GM13976 (cell line): ENCODE data around the gene ENC1.

ENCODE experiments used
- DNase-seq: peaks from one replicate; pipeline ENCODE4 v3.0.0; 2012; ENCODE audit warnings: low spot score
- in situ Hi-C: fragments of 300-500 bp; cut with MboI; formaldehyde crosslinking; loops from one replicate; pipeline ENCODE4 v1.12.0; 2022; ENCODE audit warnings: low sequenced_read_pairs, mixed read lengths, inconsistent platforms; ENCODE audit not compliant: unreplicated experiment
- TF ChIP-seq, protein P1 (sequence below): IDR thresholded peaks from 2 replicates; pipeline ENCODE4 v1.5.1; 2012; ENCODE audit warnings: borderline replicate concordance, mild to moderate bottlenecking; ENCODE audit not compliant: insufficient read depth; ENCODE audit errors: extremely low read depth, missing control alignments, control extremely low read depth

The ENC1 gene

DNA sequence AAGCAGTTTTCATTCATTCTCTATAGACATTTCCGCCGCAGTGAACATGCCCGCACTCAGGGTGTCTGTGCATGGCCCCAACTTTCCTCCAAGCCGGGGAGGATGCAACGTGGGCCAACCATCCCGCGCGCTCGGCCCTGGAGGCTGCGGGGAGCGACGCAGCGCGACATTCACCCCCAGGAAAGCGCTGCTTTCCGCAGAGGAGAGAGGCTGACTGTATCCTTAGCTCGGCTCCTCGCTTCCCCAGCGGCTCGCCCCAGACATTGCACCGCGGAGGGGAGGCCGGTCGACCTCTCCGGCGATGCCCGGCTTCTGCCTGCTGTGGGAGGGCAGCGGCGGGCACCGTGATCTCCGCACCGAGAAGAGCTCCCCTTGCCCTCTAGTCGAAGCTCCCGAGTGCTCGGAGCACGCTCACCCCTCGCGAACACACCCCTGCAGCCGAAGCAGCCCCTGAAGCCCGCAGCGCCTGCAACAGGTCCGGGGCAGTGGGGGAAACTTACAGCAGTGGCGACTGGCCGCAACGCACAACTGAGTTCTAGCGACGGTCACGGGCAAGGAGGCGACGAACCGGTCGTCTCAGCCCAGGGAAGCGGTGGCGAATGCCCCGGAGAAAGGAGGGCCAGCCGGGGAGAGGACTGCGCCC, 600 bp downstream of the ENC1 start:
- TF ChIP-seq, protein P1, sequence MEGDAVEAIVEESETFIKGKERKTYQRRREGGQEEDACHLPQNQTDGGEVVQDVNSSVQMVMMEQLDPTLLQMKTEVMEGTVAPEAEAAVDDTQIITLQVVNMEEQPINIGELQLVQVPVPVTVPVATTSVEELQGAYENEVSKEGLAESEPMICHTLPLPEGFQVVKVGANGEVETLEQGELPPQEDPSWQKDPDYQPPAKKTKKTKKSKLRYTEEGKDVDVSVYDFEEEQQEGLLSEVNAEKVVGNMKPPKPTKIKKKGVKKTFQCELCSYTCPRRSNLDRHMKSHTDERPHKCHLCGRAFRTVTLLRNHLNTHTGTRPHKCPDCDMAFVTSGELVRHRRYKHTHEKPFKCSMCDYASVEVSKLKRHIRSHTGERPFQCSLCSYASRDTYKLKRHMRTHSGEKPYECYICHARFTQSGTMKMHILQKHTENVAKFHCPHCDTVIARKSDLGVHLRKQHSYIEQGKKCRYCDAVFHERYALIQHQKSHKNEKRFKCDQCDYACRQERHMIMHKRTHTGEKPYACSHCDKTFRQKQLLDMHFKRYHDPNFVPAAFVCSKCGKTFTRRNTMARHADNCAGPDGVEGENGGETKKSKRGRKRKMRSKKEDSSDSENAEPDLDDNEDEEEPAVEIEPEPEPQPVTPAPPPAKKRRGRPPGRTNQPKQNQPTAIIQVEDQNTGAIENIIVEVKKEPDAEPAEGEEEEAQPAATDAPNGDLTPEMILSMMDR: no peak
- DNase-seq: peak; percentile 48
- in situ Hi-C loops: loop anchor here (10.0 kb wide), 1 partner anchor 595 kb away; no protein-coding TSS in a partner anchor

DNA sequence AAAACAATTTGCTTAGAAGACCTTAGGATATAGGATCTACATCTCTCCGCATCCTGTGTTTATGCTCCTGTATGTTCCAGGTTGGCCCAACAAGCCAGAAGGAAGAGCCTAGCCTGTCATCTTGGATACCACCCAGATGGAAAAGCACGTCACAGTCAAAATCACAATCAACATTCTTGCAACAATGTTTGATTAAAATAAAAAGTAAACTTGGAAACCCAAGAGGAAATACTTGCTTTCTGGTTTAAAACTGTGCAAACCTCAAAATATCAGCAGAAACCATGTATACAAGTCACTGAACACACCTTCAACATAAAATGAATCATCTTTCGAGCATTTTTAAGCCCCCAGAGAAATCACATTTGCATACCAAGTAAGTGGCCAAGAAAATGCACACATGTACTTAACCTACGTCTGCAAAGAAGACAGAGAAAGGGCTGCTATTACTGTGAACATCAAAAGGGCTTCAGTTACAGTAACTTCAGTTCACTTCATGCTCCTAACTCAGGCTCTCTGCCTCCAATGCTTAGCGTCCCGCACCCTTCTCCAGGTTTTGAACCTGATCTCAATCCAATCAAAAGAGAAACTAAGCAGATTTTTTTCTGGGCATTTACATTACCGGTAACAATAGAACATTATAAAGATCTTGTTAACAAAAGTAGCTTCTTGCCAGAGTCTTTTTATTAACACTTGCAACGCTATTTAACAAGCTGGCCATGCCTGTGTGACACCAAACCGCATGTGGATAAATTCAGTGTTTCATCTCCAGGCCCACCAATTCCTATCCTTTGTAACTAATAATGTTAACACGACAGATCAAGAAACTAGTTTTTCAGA, 1.3 kb downstream of the ENC1 start:
- in situ Hi-C loops: no loop called here
- TF ChIP-seq, protein P1: no peak
- DNase-seq: peak; percentile 44

DNA sequence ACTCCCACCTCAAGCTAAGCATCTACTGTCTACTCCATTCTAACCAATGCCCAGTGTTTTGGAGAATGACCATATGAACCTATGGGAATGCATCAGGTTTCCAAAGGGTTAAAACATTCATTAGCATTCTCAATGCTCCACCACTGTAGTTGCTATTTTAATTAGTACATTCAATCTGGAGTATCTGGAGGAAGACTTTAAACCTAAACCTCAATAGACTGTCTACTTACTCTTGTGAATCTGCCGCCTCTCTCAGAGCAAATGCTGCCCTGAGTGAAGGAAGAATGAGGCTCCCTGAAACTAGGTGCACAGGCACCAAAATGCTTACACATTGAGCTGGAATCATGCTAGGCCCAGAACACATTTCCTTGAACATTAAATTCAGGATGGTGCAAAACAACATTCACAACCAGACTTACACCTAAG, 2.0 kb downstream of the ENC1 start:
- no peak for DNase-seq
- TF ChIP-seq, protein P1: no peak
- in situ Hi-C loops: no loop called here

DNA sequence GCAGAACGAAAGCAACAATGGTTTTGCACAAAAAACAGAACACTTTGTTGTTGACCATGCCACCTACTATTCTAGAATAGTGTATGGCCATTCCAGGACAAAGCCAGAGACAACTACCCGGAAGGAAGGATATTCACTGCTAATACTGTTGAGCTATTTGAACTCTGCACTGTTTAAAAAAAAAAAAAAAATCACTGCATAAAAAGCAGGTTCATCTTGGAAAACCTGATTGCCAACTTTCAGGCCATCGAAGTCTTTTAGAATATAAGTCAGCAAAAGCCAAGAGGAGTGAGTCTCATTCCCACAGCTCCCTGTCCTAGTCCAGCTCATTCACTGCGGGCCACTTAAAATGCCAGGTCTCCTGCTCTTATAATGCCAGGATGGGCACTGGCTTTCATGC, 4.0 kb downstream of the ENC1 start:
- TF ChIP-seq, protein P1: no peak
- in situ Hi-C loops: no loop called here
- no peak for DNase-seq

DNA sequence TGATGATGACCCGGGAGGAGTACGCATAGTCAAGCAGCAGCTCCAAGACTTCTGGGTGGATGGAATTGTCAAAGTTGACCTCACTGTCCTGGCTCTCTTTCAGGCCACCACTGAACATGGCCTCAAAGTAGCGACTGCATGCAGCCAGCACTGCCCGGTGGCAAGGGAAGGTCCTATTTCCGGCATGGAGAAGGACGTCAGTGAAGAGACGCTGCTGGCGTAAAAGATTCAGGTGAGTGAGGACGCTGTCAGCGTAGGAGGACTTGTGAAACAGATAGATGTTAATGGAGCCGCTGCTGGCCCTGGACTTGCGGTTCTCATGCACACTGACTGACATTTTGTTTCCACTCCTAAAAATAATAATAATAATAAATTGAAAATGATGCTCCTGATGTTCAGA, 4.4 kb downstream of the ENC1 start:
- DNase-seq: no peak
- TF ChIP-seq, protein P1: no peak
- in situ Hi-C loops: no loop called here

DNA sequence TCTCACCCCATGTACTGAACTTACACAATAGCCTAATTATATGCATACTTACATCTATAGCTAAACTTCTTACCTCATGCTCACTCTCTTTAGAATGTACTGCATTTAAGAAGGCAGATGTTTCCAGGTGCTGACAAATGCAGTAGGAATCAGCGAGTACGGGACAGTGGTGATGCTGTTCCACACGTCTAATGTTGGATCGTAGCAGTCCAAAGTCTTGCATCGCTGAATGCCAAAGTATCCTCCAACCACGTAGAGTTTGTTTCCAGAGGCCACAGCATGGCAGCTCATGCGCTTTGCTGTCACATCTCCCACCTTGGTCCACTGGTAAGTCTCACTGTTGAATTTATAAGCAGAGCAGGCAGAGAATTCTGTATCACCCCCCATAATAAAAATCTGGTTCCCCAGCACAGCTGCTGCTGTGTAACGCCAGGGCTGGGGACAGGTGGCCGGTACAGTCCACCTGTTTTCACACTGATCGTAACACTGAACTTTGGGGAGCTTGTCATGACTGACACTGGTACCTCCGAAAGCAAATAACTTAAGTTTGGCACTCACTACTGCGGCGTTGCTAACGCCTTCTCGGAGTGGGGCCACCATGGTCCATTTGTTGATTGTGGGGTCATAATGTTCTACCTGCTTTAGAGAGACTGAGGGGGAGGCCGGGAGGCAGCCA, 5.8 kb downstream of the ENC1 start:
- TF ChIP-seq, protein P1: no peak
- in situ Hi-C loops: no loop called here
- DNase-seq: no peak
